Stomach (tissue), 4 donors: ENCODE data around the gene ATXN1.

Experiments used
- CTCF ChIP-seq, 7 experiments: fragments of 450-650 bp in 4 of 7; fragments of 200-600 bp in 3 of 7; sonication (generic) in 3 of 7; IDR thresholded peaks; one replicate each; pipeline ENCODE4 v1.5.1; 2016 to 2019; ENCODE audit warnings: antibody characterized with exemption in 7 of 7, control low read depth in 2 of 7, mild to moderate bottlenecking in 1 of 7
- POLR2A ChIP-seq, 4 donors: fragments of 450-650 bp; IDR thresholded peaks; one replicate each; pipeline ENCODE4 v1.6.1; 2016; ENCODE audit warnings: antibody characterized with exemption in 4 of 4, control low read depth in 2 of 4, mild to moderate bottlenecking in 1 of 4, moderate library complexity in 1 of 4
- POLR2AphosphoS5 ChIP-seq, 3 donors: sonication (generic); formaldehyde crosslinking; IDR thresholded peaks; one replicate each; pipeline ENCODE4 v1.6.1; 2016; ENCODE audit warnings: antibody characterized with exemption in 3 of 3

GRCh38 chr6:16635291-16635809 is 125.9 kb downstream of the ATXN1 start:
- TF ChIP-seq CTCF (IDR thresholded peaks at IDR 0.05): no peak
- no peak for TF ChIP-seq POLR2A (IDR thresholded peaks at IDR 0.05)
- no peak for TF ChIP-seq POLR2AphosphoS5 (IDR thresholded peaks at IDR 0.05)
